ENCODE measurements around the gene GXYLT2. TPM values are rescaled to one million over a fixed set of nuclear protein-coding genes. Genes with fewer than 3 reads are reported as not detected.

Gene GXYLT2
- total and polyA plus RNA-seq, 2 of the 13 experiments (the other 11 are each of a cell fraction or from before 2014, with no cell fraction given) = 4.3 to 6.9 TPM

DNA sequence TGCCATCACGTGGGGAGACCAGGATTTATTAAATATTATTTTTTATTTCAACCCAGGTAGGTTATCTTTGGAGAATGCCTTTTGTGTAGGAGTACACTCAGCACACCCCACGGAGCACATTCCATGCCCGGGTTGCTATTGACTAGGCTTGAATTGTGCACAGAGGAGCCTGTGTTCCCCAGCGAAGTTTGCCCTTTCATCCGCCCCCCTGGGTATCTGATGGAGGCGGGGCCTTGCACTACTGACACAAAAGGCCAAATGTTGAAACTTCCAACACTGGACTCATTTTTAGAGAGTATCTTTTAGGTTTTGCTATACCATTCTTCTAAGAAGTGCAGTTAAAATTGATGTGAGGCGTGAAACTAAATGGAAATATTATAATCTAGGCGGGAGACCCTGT, 69.5 kb downstream of the GXYLT2 start (continued):
- TF ChIP-seq CEBPB (IDR thresholded peaks at IDR 0.05; ENCODE audit: borderline replicate concordance, low read depth, low read length) (peak; percentile 38; the same call in 1 of the 2 replicates), EHMT2 (IDR thresholded peaks at IDR 0.05; ENCODE audit: borderline replicate concordance, low read depth, low read length) (no peak), CC2D1A (CRISPR knock-in tag; IDR thresholded peaks at IDR 0.05) (no peak), ZNF24 (IDR thresholded peaks at IDR 0.05) (no peak), ZBTB42 (CRISPR knock-in tag; IDR thresholded peaks at IDR 0.05) (no peak), ZNF709 (CRISPR knock-in tag; IDR thresholded peaks at IDR 0.05) (no peak), ZSCAN25 (CRISPR knock-in tag; IDR thresholded peaks at IDR 0.05) (no peak), MED8 (CRISPR knock-in tag; IDR thresholded peaks at IDR 0.05; ENCODE audit: insufficient replicate concordance) (no peak), SRY (CRISPR knock-in tag; IDR thresholded peaks at IDR 0.05) (no peak), NR2F2 (IDR thresholded peaks at IDR 0.05; ENCODE audit: borderline replicate concordance, low read depth) (peak; percentile 77), POLR2G (IDR thresholded peaks at IDR 0.05; ENCODE audit: low read depth, low read length) (peak; percentile 46; the same call in 1 of the 2 replicates), MAF1 (CRISPR knock-in tag; IDR thresholded peaks at IDR 0.05; ENCODE audit: borderline replicate concordance) (no peak), ZSCAN31 (CRISPR knock-in tag; IDR thresholded peaks at IDR 0.05; ENCODE audit: low read depth) (0 out of 2 replicates have a peak, but pooled peaks have one; percentile 29), ZNF337 (CRISPR knock-in tag; IDR thresholded peaks at IDR 0.05; ENCODE audit: borderline replicate concordance, low read depth) (no peak), HMG20B (CRISPR knock-in tag; conservative IDR thresholded peaks at IDR 0.05) (peak; percentile 71; the same call in 1 of the 2 replicates), ZNF224 (CRISPR knock-in tag; IDR thresholded peaks at IDR 0.05) (no peak), PCBP2 (optimal IDR thresholded peaks at IDR 0.05; ENCODE audit: low read depth, low read length, poor library complexity, severe bottlenecking) (no peak), NR2C2 (CRISPR knock-in tag; IDR thresholded peaks at IDR 0.05; ENCODE audit: borderline replicate concordance) (peak; percentile 49; the same call in 1 of the 2 replicates), SCMH1 (CRISPR knock-in tag; IDR thresholded peaks at IDR 0.05; ENCODE audit: borderline replicate concordance) (no peak)
- TF ChIP-seq, protein P1, sequence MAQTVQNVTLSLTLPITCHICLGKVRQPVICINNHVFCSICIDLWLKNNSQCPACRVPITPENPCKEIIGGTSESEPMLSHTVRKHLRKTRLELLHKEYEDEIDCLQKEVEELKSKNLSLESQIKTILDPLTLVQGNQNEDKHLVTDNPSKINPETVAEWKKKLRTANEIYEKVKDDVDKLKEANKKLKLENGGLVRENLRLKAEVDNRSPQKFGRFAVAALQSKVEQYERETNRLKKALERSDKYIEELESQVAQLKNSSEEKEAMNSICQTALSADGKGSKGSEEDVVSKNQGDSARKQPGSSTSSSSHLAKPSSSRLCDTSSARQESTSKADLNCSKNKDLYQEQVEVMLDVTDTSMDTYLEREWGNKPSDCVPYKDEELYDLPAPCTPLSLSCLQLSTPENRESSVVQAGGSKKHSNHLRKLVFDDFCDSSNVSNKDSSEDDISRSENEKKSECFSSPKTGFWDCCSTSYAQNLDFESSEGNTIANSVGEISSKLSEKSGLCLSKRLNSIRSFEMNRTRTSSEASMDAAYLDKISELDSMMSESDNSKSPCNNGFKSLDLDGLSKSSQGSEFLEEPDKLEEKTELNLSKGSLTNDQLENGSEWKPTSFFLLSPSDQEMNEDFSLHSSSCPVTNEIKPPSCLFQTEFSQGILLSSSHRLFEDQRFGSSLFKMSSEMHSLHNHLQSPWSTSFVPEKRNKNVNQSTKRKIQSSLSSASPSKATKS (CRISPR knock-in tag; IDR thresholded peaks at IDR 0.05) = no peak
- TF ChIP-seq, protein P2, sequence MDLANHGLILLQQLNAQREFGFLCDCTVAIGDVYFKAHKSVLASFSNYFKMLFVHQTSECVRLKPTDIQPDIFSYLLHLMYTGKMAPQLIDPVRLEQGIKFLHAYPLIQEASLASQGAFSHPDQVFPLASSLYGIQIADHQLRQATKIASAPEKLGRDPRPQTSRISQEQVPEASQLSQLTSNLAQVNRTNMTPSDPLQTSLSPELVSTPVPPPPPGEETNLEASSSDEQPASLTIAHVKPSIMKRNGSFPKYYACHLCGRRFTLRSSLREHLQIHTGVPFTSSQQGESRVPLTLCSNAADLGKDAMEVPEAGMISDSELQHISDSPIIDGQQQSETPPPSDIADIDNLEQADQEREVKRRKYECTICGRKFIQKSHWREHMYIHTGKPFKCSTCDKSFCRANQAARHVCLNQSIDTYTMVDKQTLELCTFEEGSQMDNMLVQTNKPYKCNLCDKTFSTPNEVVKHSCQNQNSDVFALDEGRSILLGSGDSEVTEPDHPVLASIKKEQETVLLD (CRISPR knock-in tag; IDR thresholded peaks at IDR 0.05; ENCODE audit: low read depth) = no peak
- TF ChIP-seq, protein P3, sequence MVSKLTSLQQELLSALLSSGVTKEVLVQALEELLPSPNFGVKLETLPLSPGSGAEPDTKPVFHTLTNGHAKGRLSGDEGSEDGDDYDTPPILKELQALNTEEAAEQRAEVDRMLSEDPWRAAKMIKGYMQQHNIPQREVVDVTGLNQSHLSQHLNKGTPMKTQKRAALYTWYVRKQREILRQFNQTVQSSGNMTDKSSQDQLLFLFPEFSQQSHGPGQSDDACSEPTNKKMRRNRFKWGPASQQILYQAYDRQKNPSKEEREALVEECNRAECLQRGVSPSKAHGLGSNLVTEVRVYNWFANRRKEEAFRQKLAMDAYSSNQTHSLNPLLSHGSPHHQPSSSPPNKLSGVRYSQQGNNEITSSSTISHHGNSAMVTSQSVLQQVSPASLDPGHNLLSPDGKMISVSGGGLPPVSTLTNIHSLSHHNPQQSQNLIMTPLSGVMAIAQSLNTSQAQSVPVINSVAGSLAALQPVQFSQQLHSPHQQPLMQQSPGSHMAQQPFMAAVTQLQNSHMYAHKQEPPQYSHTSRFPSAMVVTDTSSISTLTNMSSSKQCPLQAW (CRISPR knock-in tag; IDR thresholded peaks at IDR 0.05) = no peak; the same call in 1 of the 2 replicates
- TF ChIP-seq, protein P4, sequence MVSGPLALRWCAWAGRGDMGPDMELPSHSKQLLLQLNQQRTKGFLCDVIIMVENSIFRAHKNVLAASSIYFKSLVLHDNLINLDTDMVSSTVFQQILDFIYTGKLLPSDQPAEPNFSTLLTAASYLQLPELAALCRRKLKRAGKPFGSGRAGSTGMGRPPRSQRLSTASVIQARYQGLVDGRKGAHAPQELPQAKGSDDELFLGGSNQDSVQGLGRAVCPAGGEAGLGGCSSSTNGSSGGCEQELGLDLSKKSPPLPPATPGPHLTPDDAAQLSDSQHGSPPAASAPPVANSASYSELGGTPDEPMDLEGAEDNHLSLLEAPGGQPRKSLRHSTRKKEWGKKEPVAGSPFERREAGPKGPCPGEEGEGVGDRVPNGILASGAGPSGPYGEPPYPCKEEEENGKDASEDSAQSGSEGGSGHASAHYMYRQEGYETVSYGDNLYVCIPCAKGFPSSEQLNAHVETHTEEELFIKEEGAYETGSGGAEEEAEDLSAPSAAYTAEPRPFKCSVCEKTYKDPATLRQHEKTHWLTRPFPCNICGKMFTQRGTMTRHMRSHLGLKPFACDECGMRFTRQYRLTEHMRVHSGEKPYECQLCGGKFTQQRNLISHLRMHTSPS (CRISPR knock-in tag; IDR thresholded peaks at IDR 0.05; ENCODE audit: low read depth) = 0 out of 2 replicates have a peak, but pooled peaks have one; percentile 20

Measured in HepG2 (cell line).